ENCODE results near the gene SPACA6.

Gene SPACA6

GRCh38 chr19:51681286-51681941 is 11.7 kb upstream of the SPACA6 start:
- Histone ChIP-seq H3K9ac (ENCODE audit: low read depth, low read length, poor library complexity) (no peak overlapping the region), H3K36me3 (replicated peaks in 1 of 2; ENCODE audit: control insufficient read depth in 2 of 2, insufficient read depth in 2 of 2, low read length in 2 of 2) (no peaks in the 10 kb centered on the region), H3K4me1 (ENCODE audit: control insufficient read depth in 2 of 2, insufficient read depth in 1 of 2, low read depth in 1 of 2, low read length in 2 of 2) (no peaks in the 10 kb centered on the region), H3K27ac (replicated peaks; ENCODE audit: low read length) (no peak overlapping the region), H3K14ac (ENCODE audit: low read length) (no peak overlapping the region), H2AK5ac (ENCODE audit: low read depth, low read length) (no peak overlapping the region), H2BK120ac (ENCODE audit: low read depth, low read length) (no peak overlapping the region), H3K23ac (ENCODE audit: low read depth, low read length, poor library complexity) (no peak overlapping the region), H4K91ac (ENCODE audit: low read depth, low read length, poor library complexity) (no peak overlapping the region), H3K18ac (ENCODE audit: low read length) (no peak overlapping the region), H3K4me3 (ENCODE audit: low read length in 2 of 2) (no peak overlapping the region), H2BK5ac (ENCODE audit: low read length) (no peak overlapping the region), H2AFZ (ENCODE audit: low read length) (peak overlapping the region; percentile 31), H3K4ac (ENCODE audit: low read length) (no peak overlapping the region), H4K8ac (ENCODE audit: low read depth, low read length) (no peak overlapping the region), H2BK15ac (ENCODE audit: low read length) (no peak overlapping the region), H3K9me3 (replicated peaks in 1 of 2; ENCODE audit: control insufficient read depth in 2 of 2, insufficient read depth in 1 of 2, low read depth in 1 of 2, low read length in 2 of 2) (peaks cover 0 to 2% of the 10 kb centered on the region in 2 donors), H2BK12ac (ENCODE audit: low read length) (no peak overlapping the region), H3K27me3 (ENCODE audit: control insufficient read depth in 3 of 3, insufficient read depth in 3 of 3, low read depth in 1 of 3, low read length in 3 of 3) (peaks cover 0 to 5% (median 0%) of the 10 kb centered on the region in 3 experiments), H3K79me1 (ENCODE audit: low read depth, low read length) (no peaks in the 10 kb centered on the region), H3K4me2 (ENCODE audit: insufficient read depth, low read length, poor library complexity, severe bottlenecking) (no peak overlapping the region)
- WGBS, 2 donors (ENCODE audit: extremely low coverage in 2 of 2, insufficient read length in 2 of 2, insufficient replicate concordance in 1 of 2), result no CpG with 5 or more reads among the region's 3 CpGs
- no peak for DNase-seq (ENCODE audit: low spot score)

DNA sequence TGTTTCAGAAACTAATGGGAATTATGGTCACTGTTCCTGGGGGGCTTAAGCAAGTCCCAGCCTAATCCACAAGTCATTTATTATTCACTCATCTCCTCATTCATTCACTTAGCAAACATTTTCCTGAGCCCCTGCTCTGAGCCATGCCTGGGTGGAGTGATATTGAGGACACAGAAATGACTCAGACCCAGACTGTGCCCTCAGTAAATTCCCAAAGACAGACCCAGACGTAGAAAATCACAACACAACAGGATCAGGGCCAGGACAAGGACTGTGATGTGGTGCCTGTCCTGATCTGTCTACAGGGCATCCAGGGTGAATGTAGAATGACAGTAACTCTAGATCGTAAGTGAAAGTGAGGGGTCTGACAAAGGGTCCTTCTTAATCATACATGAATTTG is 7.0 kb upstream of the SPACA6 start:
- no CpG with 5 or more reads among the region's 2 CpGs for WGBS, 2 donors (ENCODE audit: extremely low coverage in 2 of 2, insufficient read length in 2 of 2, insufficient replicate concordance in 1 of 2)
- H3K36me3 ChIP-seq (replicated peaks in 1 of 2; ENCODE audit: control insufficient read depth in 2 of 2, insufficient read depth in 2 of 2, low read length in 2 of 2), result no peaks in the 10 kb centered on the region
- no peak overlapping the region for H3K27ac ChIP-seq (replicated peaks; ENCODE audit: low read length)

DNA sequence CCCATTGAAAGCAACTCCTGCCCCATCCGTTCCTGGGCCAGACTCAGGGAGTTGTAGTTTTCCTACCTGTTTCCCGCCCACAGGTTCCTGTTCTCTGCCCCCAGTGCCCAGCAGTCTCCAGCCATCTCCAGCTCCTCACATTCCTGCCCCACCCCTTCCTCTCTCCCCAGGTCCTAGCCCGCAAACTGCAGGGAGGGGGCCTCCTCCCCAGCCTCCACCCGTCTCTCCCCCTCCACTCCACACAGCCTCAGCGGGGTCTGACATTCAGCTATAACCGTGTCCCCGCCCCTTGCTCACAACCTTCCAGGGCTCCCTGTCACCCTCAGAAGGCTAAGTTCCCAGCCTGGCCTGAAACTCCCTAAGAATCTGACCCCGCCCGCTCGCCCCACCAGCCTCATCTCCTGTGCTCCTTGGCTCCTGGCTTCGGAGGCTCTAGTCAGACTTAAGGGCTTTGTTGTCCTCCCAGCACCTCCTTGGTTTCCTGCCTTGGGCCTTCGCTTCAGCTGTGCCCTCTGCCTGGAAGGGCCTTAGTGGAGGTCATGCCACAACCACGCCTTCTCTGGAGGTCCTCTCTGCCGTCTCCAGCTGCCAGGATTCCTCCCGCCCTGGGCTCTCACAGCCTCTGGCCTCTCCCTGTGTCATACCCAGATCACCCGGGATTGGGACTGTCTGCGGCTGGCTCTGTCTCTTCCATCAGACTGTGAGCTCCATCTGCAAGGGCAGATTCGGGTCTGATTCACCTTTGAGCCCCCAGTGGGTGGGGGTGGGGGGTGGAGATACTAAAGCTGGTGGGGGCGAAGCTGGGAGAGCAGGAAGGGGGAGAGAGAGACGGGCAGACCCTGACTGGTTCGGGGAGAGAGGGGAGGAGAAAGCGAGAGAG is 5.1 kb upstream of the SPACA6 start:
- DNase-seq (ENCODE audit: low spot score), result no peak
- peaks cover 0 to 2% of the 10 kb centered on the region in 2 donors for H3K9me3 ChIP-seq (replicated peaks in 1 of 2; ENCODE audit: control insufficient read depth in 2 of 2, insufficient read depth in 1 of 2, low read depth in 1 of 2, low read length in 2 of 2)
- H2BK15ac ChIP-seq (ENCODE audit: low read length), result peak overlapping the region; percentile 67
- H4K91ac ChIP-seq (ENCODE audit: low read depth, low read length, poor library complexity), result peak overlapping the region; percentile 9
- peak overlapping the region; percentile 92 for H3K18ac ChIP-seq (ENCODE audit: low read length)
- H2BK120ac ChIP-seq (ENCODE audit: low read depth, low read length), result no peak overlapping the region
- H3K14ac ChIP-seq (ENCODE audit: low read length), result peak overlapping the region; percentile 14
- peak overlapping the region; percentile 16 for H2BK5ac ChIP-seq (ENCODE audit: low read length)
- H4K8ac ChIP-seq (ENCODE audit: low read depth, low read length), result no peak overlapping the region
- H3K4me3 ChIP-seq (ENCODE audit: low read length in 2 of 2), result peak overlapping the region; percentile 50 to 75
- peak overlapping the region; percentile 85 for H3K4me2 ChIP-seq (ENCODE audit: insufficient read depth, low read length, poor library complexity, severe bottlenecking)
- H3K4ac ChIP-seq (ENCODE audit: low read length), result peak overlapping the region; percentile 27
- H3K9ac ChIP-seq (ENCODE audit: low read depth, low read length, poor library complexity), result peak overlapping the region; percentile 87
- peak overlapping the region; percentile 57 for H3K23ac ChIP-seq (ENCODE audit: low read depth, low read length, poor library complexity)
- H3K36me3 ChIP-seq (replicated peaks in 1 of 2; ENCODE audit: control insufficient read depth in 2 of 2, insufficient read depth in 2 of 2, low read length in 2 of 2), result no peaks in the 10 kb centered on the region
- H3K27me3 ChIP-seq (ENCODE audit: control insufficient read depth in 3 of 3, insufficient read depth in 3 of 3, low read depth in 1 of 3, low read length in 3 of 3), result no peaks in the 10 kb centered on the region
- H3K79me1 ChIP-seq (ENCODE audit: low read depth, low read length), result no peaks in the 10 kb centered on the region
- H2BK12ac ChIP-seq (ENCODE audit: low read length), result peak overlapping the region; percentile 49
- peak overlapping the region; percentile 89 for H2AFZ ChIP-seq (ENCODE audit: low read length)
- H2AK5ac ChIP-seq (ENCODE audit: low read depth, low read length), result peak overlapping the region; percentile 86
- WGBS, 2 donors (ENCODE audit: extremely low coverage in 2 of 2, insufficient read length in 2 of 2, insufficient replicate concordance in 1 of 2), result no CpG with 5 or more reads among the region's 22 CpGs
- H3K27ac ChIP-seq (replicated peaks; ENCODE audit: low read length), result peak overlapping the region; percentile 74
- peaks cover 21 to 24% of the 10 kb centered on the region in 2 donors for H3K4me1 ChIP-seq (ENCODE audit: control insufficient read depth in 2 of 2, insufficient read depth in 1 of 2, low read depth in 1 of 2, low read length in 2 of 2)

More for the DNA sequence above, 7.0 kb upstream of the SPACA6 start:
- no peak overlapping the region for H2BK15ac ChIP-seq (ENCODE audit: low read length)
- H2AK5ac ChIP-seq (ENCODE audit: low read depth, low read length), result no peak overlapping the region
- H3K9me3 ChIP-seq (replicated peaks in 1 of 2; ENCODE audit: control insufficient read depth in 2 of 2, insufficient read depth in 1 of 2, low read depth in 1 of 2, low read length in 2 of 2), result peaks cover 0 to 2% of the 10 kb centered on the region in 2 donors
- H4K8ac ChIP-seq (ENCODE audit: low read depth, low read length), result no peak overlapping the region
- H3K23ac ChIP-seq (ENCODE audit: low read depth, low read length, poor library complexity), result no peak overlapping the region
- H3K4me1 ChIP-seq (ENCODE audit: control insufficient read depth in 2 of 2, insufficient read depth in 1 of 2, low read depth in 1 of 2, low read length in 2 of 2), result peaks cover 15 to 17% of the 10 kb centered on the region in 2 donors
- H3K9ac ChIP-seq (ENCODE audit: low read depth, low read length, poor library complexity), result no peak overlapping the region
- no peak overlapping the region for H2BK12ac ChIP-seq (ENCODE audit: low read length)
- H2AFZ ChIP-seq (ENCODE audit: low read length), result no peak overlapping the region
- H2BK120ac ChIP-seq (ENCODE audit: low read depth, low read length), result no peak overlapping the region
- no peaks in the 10 kb centered on the region for H3K79me1 ChIP-seq (ENCODE audit: low read depth, low read length)
- no peak overlapping the region for H3K18ac ChIP-seq (ENCODE audit: low read length)
- H2BK5ac ChIP-seq (ENCODE audit: low read length), result no peak overlapping the region
- H3K4me2 ChIP-seq (ENCODE audit: insufficient read depth, low read length, poor library complexity, severe bottlenecking), result no peak overlapping the region
- H3K4me3 ChIP-seq (ENCODE audit: low read length in 2 of 2), result no peak overlapping the region
- H3K27me3 ChIP-seq (ENCODE audit: control insufficient read depth in 3 of 3, insufficient read depth in 3 of 3, low read depth in 1 of 3, low read length in 3 of 3), result no peaks in the 10 kb centered on the region
- H4K91ac ChIP-seq (ENCODE audit: low read depth, low read length, poor library complexity), result no peak overlapping the region
- DNase-seq (ENCODE audit: low spot score), result no peak
- no peak overlapping the region for H3K4ac ChIP-seq (ENCODE audit: low read length)
- H3K14ac ChIP-seq (ENCODE audit: low read length), result no peak overlapping the region

All from neuronal stem cell (in vitro differentiated cells).